Measurements from ENCODE around the gene CRCP.

CRCP gene

GRCh38 chr7:66181329-66181728 is 66.7 kb downstream of the CRCP start:
- H3K4me3 ChIP-seq (ENCODE audit: low read depth, low read length), result no peak overlapping the region
- no peak for DNase-seq (ENCODE audit: low read depth)
- TF ChIP-seq MAX (IDR thresholded peaks at IDR 0.05; ENCODE audit: low read depth, low read length) (no peak), CTCF (IDR thresholded peaks at IDR 0.05; ENCODE audit: low read depth, low read length) (no peak), MYC (IDR thresholded peaks at IDR 0.05; ENCODE audit: low read depth, low read length) (no peak), POLR2A (IDR thresholded peaks at IDR 0.05; ENCODE audit: extremely low read depth, insufficient read length) (no peak)

- TF ChIP-seq POLR2A (IDR thresholded peaks at IDR 0.05; ENCODE audit: extremely low read depth, insufficient read length), result no peak
- TF ChIP-seq MYC (IDR thresholded peaks at IDR 0.05; ENCODE audit: low read depth, low read length), result no peak
- no peak for TF ChIP-seq MAX (IDR thresholded peaks at IDR 0.05; ENCODE audit: low read depth, low read length)
- TF ChIP-seq CTCF (IDR thresholded peaks at IDR 0.05; ENCODE audit: low read depth, low read length), result no peak
- H3K4me3 ChIP-seq (ENCODE audit: low read depth, low read length), result no peak overlapping the region
- DNase-seq (ENCODE audit: low read depth), result no peak
Measured at GRCh38 chr7:66181845-66182244, 67.2 kb downstream of the CRCP start.

GRCh38 chr7:66182920-66183319 is 68.3 kb downstream of the CRCP start:
- no peak overlapping the region for H3K4me3 ChIP-seq (ENCODE audit: low read depth, low read length)
- no peak for DNase-seq (ENCODE audit: low read depth)
- TF ChIP-seq MYC (IDR thresholded peaks at IDR 0.05; ENCODE audit: low read depth, low read length) (no peak), POLR2A (IDR thresholded peaks at IDR 0.05; ENCODE audit: extremely low read depth, insufficient read length) (no peak), MAX (IDR thresholded peaks at IDR 0.05; ENCODE audit: low read depth, low read length) (no peak), CTCF (IDR thresholded peaks at IDR 0.05; ENCODE audit: low read depth, low read length) (no peak)

GRCh38 chr7:66183700-66184099 is 69.1 kb downstream of the CRCP start:
- no peak for DNase-seq (ENCODE audit: low read depth)
- TF ChIP-seq MAX (IDR thresholded peaks at IDR 0.05; ENCODE audit: low read depth, low read length), result no peak
- TF ChIP-seq POLR2A (IDR thresholded peaks at IDR 0.05; ENCODE audit: extremely low read depth, insufficient read length), result no peak
- no peak overlapping the region for H3K4me3 ChIP-seq (ENCODE audit: low read depth, low read length)

GRCh38 chr7:66185680-66186187 is 71.1 kb downstream of the CRCP start:
- DNase-seq (ENCODE audit: low read depth), result peak; percentile 49
- no peak for TF ChIP-seq POLR2A (IDR thresholded peaks at IDR 0.05; ENCODE audit: extremely low read depth, insufficient read length)

GRCh38 chr7:66186991-66187390 is 72.3 kb downstream of the CRCP start:
- no peak for DNase-seq (ENCODE audit: low read depth)
- TF ChIP-seq MAX (IDR thresholded peaks at IDR 0.05; ENCODE audit: low read depth, low read length) (no peak), CTCF (IDR thresholded peaks at IDR 0.05; ENCODE audit: low read depth, low read length) (no peak), MYC (IDR thresholded peaks at IDR 0.05; ENCODE audit: low read depth, low read length) (no peak), POLR2A (IDR thresholded peaks at IDR 0.05; ENCODE audit: extremely low read depth, insufficient read length) (no peak)
- H3K4me3 ChIP-seq (ENCODE audit: low read depth, low read length), result no peak overlapping the region

More at GRCh38 chr7:66185680-66186187, 71.1 kb downstream of the CRCP start:
- H3K4me3 ChIP-seq (ENCODE audit: low read depth, low read length), result no peak overlapping the region

- H3K4me3 ChIP-seq (ENCODE audit: low read depth, low read length), result no peak overlapping the region
- TF ChIP-seq POLR2A (IDR thresholded peaks at IDR 0.05; ENCODE audit: extremely low read depth, insufficient read length), result no peak
- TF ChIP-seq CTCF (IDR thresholded peaks at IDR 0.05; ENCODE audit: low read depth, low read length), result no peak
- no peak for TF ChIP-seq MAX (IDR thresholded peaks at IDR 0.05; ENCODE audit: low read depth, low read length)
- no peak for TF ChIP-seq MYC (IDR thresholded peaks at IDR 0.05; ENCODE audit: low read depth, low read length)
- DNase-seq (ENCODE audit: low read depth), result no peak
Measured at GRCh38 chr7:66187905-66188304, 73.3 kb downstream of the CRCP start.

All from NB4 (cell line).